H1 (cell line): ENCODE data around the gene HOXB9. TPM values are rescaled to one million over a fixed set of nuclear protein-coding genes. Genes with fewer than 3 reads are reported as not detected.

Source experiments
- CTCF ChIA-PET: fragments of 300-600 bp; sonication (Branson Sonifier 250); formaldehyde crosslinking; loops from one replicate; lab custom pipeline; 2021; ENCODE audit not compliant: partially characterized antibody; lab: Charles Lee
- POLR2A ChIA-PET: fragments of 300-600 bp; sonication (Branson Sonifier 250); formaldehyde crosslinking; loops from one replicate; lab custom pipeline; 2021; ENCODE audit warnings: inconsistent platforms; ENCODE audit not compliant: partially characterized antibody; lab: Charles Lee
- DNase-seq, 2 experiments: peaks; one replicate each; pipeline versions ENCODE4 v3.0.0 to v3.0.0-alpha.2; 2010 to 2022; ENCODE audit warnings: low spot score in 2 of 2, low read depth in 1 of 2, mixed read lengths in 1 of 2
- FAIRE-seq: peaks from 2 replicates; lab custom pipeline; 2011; peaks lifted over from hg19 to GRCh38; lab: Jason Lieb, UNC
- H2AFZ ChIP-seq: 2 replicates; pipeline ENCODE4 v1.8.1; 2012; ENCODE audit warnings: low read length, inconsistent platforms
- H2AK5ac ChIP-seq: 2 replicates; pipeline ENCODE4 v1.6.1; 2013; ENCODE audit warnings: low read depth, low read length
- H2BK120ac ChIP-seq: replicated peaks from 2 replicates; pipeline ENCODE3; 2013; ENCODE audit warnings: low read depth, low read length, inconsistent platforms
- H2BK12ac ChIP-seq: 2 replicates; pipeline ENCODE4 v1.6.1; 2013; ENCODE audit warnings: low read depth, low read length
- H2BK15ac ChIP-seq: 2 replicates; pipeline ENCODE4 v1.6.1; 2013; ENCODE audit warnings: low read length
- H2BK20ac ChIP-seq: 2 replicates; pipeline ENCODE4 v1.6.1; 2013; ENCODE audit warnings: low read length
- H2BK5ac ChIP-seq: 2 replicates; pipeline ENCODE4 v1.6.1; 2013; ENCODE audit warnings: low read depth, low read length
- H3K14ac ChIP-seq: 2 replicates; pipeline ENCODE4 v1.6.1; 2013; ENCODE audit warnings: inconsistent platforms; ENCODE audit not compliant: insufficient read length
- H3K18ac ChIP-seq: 2 replicates; pipeline ENCODE4 v1.6.1; 2013; ENCODE audit warnings: low read length; ENCODE audit errors: extremely low read depth
- H3K23ac ChIP-seq: 2 replicates; pipeline ENCODE4 v1.6.1; 2013; ENCODE audit warnings: inconsistent platforms; ENCODE audit not compliant: insufficient read length
- H3K23me2 ChIP-seq: 2 replicates; pipeline ENCODE4 v1.6.1; 2013; ENCODE audit warnings: low read depth, low read length
- H3K27ac ChIP-seq: 2 replicates; pipeline ENCODE4 v1.6.1; 2011; ENCODE audit warnings: low read depth, low read length, inconsistent platforms
- H3K27me3 ChIP-seq, 4 experiments: replicated peaks in 1 of 4; 1 replicate in 1 of 4; 2 replicates in 3 of 4; pipeline versions ENCODE4 v1.6.1 to v1.8.1; 2011 to 2013; ENCODE audit warnings: low read length in 3 of 4, mild to moderate bottlenecking in 3 of 4, inconsistent platforms in 2 of 4, mixed read lengths in 2 of 4, moderate library complexity in 1 of 4; ENCODE audit not compliant: control insufficient read depth in 3 of 4, insufficient read depth in 3 of 4; ENCODE audit errors: extremely low read depth in 1 of 4
- H3K36me3 ChIP-seq, 4 experiments: 2 replicates each; pipeline versions ENCODE4 v1.6.1 to v1.8.1; 2011 to 2013; ENCODE audit warnings: mild to moderate bottlenecking in 4 of 4, low read length in 3 of 4, moderate library complexity in 2 of 4, control low read depth in 1 of 4, inconsistent platforms in 1 of 4; ENCODE audit not compliant: insufficient read depth in 4 of 4, control insufficient read depth in 2 of 4
- H3K4ac ChIP-seq: replicated peaks from 2 replicates; pipeline ENCODE3; 2013; ENCODE audit warnings: low read length, low read depth, mixed read lengths, inconsistent platforms; ENCODE audit not compliant: insufficient read length
- H3K4me1 ChIP-seq, 4 experiments: replicated peaks in 1 of 4; 1 replicate in 1 of 4; 2 replicates in 3 of 4; pipeline versions ENCODE4 v1.6.1 to v1.8.1; 2011 to 2013; ENCODE audit warnings: low read length in 3 of 4, inconsistent platforms in 2 of 4, mixed read lengths in 1 of 4; ENCODE audit not compliant: insufficient read depth in 4 of 4, control insufficient read depth in 3 of 4
- H3K4me2 ChIP-seq, 2 experiments: 2 replicates each; pipeline versions ENCODE4 v1.6.1 to v1.8.1; 2011 to 2013; ENCODE audit warnings: low read depth in 2 of 2, low read length in 2 of 2, control low read depth in 1 of 2, inconsistent platforms in 1 of 2, mild to moderate bottlenecking in 1 of 2; ENCODE audit not compliant: insufficient read depth in 1 of 2
- H3K4me3 ChIP-seq, 4 experiments: fragments of 200-600, 300-600 bp in 1 of 4; sonication (generic), shearing (Covaris generic), sonication (Bioruptor Twin) in 1 of 4; 2 replicates each; pipeline versions ENCODE4 v1.5.1 to v1.8.1; 2011 to 2016; ENCODE audit warnings: low read length in 4 of 4, low read depth in 3 of 4, control low read depth in 2 of 4, inconsistent platforms in 2 of 4, mild to moderate bottlenecking in 2 of 4, mixed read lengths in 1 of 4, moderate library complexity in 1 of 4; ENCODE audit not compliant: insufficient read depth in 2 of 4; ENCODE audit errors: extremely low read depth in 1 of 4
- H3K56ac ChIP-seq: replicated peaks from 2 replicates; pipeline ENCODE3; 2013; ENCODE audit warnings: low read depth, mild to moderate bottlenecking, mixed read lengths, low read length, inconsistent platforms; ENCODE audit not compliant: insufficient read length
- H3K79me1 ChIP-seq: 2 replicates; pipeline ENCODE4 v1.6.1; 2013; ENCODE audit warnings: low read depth, low read length, control low read depth
- H3K79me2 ChIP-seq, 2 experiments: 2 replicates each; pipeline versions ENCODE4 v1.6.1 to v1.8.1; 2012 to 2013; ENCODE audit warnings: low read length in 2 of 2, mild to moderate bottlenecking in 2 of 2, inconsistent platforms in 1 of 2; ENCODE audit not compliant: insufficient read depth in 2 of 2, control insufficient read depth in 1 of 2
- H3K9ac ChIP-seq, 4 experiments: replicated peaks in 1 of 4; 1 replicate in 1 of 4; 2 replicates in 3 of 4; pipeline versions ENCODE4 v1.6.1 to v1.8.1; 2011 to 2013; ENCODE audit warnings: low read depth in 3 of 4, low read length in 3 of 4, control low read depth in 2 of 4, mild to moderate bottlenecking in 2 of 4, moderate library complexity in 2 of 4, inconsistent platforms in 1 of 4; ENCODE audit errors: extremely low read depth in 1 of 4
- H3K9me3 ChIP-seq, 2 experiments: 2 replicates each; pipeline versions ENCODE4 v1.6.1 to v1.8.1; 2012 to 2013; ENCODE audit warnings: mild to moderate bottlenecking in 2 of 2, moderate library complexity in 2 of 2, control low read depth in 1 of 2, inconsistent platforms in 1 of 2, low read depth in 1 of 2, low read length in 1 of 2, mixed read lengths in 1 of 2; ENCODE audit not compliant: insufficient read depth in 2 of 2
- H4K20me1 ChIP-seq, 2 experiments: replicated peaks in 1 of 2; 2 replicates each; pipeline versions ENCODE3 to v1.8.1; 2011 to 2013; ENCODE audit warnings: inconsistent platforms in 2 of 2, low read length in 2 of 2, mild to moderate bottlenecking in 1 of 2; ENCODE audit not compliant: insufficient read depth in 2 of 2, control insufficient read depth in 1 of 2
- H4K5ac ChIP-seq: 2 replicates; pipeline ENCODE4 v1.6.1; 2013; ENCODE audit warnings: low read length, low read depth, mixed read lengths, inconsistent platforms; ENCODE audit not compliant: insufficient read length
- H4K8ac ChIP-seq: 2 replicates; pipeline ENCODE4 v1.8.0; 2013; ENCODE audit warnings: mild to moderate bottlenecking, moderate library complexity, low read length, inconsistent platforms; ENCODE audit not compliant: insufficient read depth; ENCODE audit errors: extremely low read depth
- H4K91ac ChIP-seq: replicated peaks from 2 replicates; pipeline ENCODE3; 2013; ENCODE audit warnings: low read length, mixed read lengths, inconsistent platforms; ENCODE audit not compliant: insufficient read length
- BCL11A ChIP-seq, 2 experiments: IDR thresholded peaks; one replicate each; pipeline ENCODE4 v1.6.1; 2011; ENCODE audit warnings: low read depth in 2 of 2, low read length in 2 of 2, mild to moderate bottlenecking in 2 of 2
- CHD1 ChIP-seq: IDR thresholded peaks from 2 replicates; pipeline ENCODE4 v1.6.1; 2012; ENCODE audit warnings: low read depth, low read length, improper control_type of control experiment
- CREB1 ChIP-seq: IDR thresholded peaks from 2 replicates; pipeline ENCODE4 v1.6.1; 2012; ENCODE audit warnings: inconsistent platforms
- CTCF ChIP-seq, 3 experiments: IDR thresholded peaks; 1 replicate in 2 of 3; 2 replicates in 1 of 3; pipeline versions ENCODE4 v1.5.1 to v1.6.1; 2011; ENCODE audit warnings: low read length in 3 of 3, mild to moderate bottlenecking in 3 of 3, inconsistent platforms in 2 of 3, low read depth in 1 of 3, moderate library complexity in 1 of 3; ENCODE audit not compliant: insufficient read depth in 1 of 3; ENCODE audit errors: control extremely low read depth in 1 of 3
- EP300 ChIP-seq, 2 experiments: IDR thresholded peaks; 1 replicate in 1 of 2; 2 replicates in 1 of 2; pipeline ENCODE4 v1.6.1; 2011 to 2012; ENCODE audit warnings: low read depth in 2 of 2, low read length in 2 of 2, mild to moderate bottlenecking in 2 of 2, borderline replicate concordance in 1 of 2, inconsistent platforms in 1 of 2, moderate library complexity in 1 of 2
- PHF8 ChIP-seq: fragments of 200-600 bp; sonication (generic); conservative IDR thresholded peaks from 2 replicates; pipeline ENCODE4 v1.7.1; 2012; ENCODE audit warnings: low read depth, mild to moderate bottlenecking, inconsistent platforms, low read length, moderate library complexity
- RXRA ChIP-seq: IDR thresholded peaks from 2 replicates; pipeline ENCODE4 v1.6.1; 2011; ENCODE audit warnings: low read depth, mild to moderate bottlenecking, low read length, moderate library complexity; ENCODE audit not compliant: insufficient read depth
- YY1 ChIP-seq: IDR thresholded peaks from 2 replicates; pipeline ENCODE4 v1.6.1; 2011; ENCODE audit warnings: low read depth, mild to moderate bottlenecking, low read length
- WGBS, 2 experiments: shearing (Covaris generic) in 1 of 2; methylation state at CpG; one replicate each; pipeline versions ENCODE4 v1.1.6 to v1.1.7; 2013 to 2015; ENCODE audit warnings: low lambda C conversion rate in 2 of 2, mixed read lengths in 2 of 2, inconsistent platforms in 1 of 2, low coverage in 1 of 2, missing lambda C conversion rate in 1 of 2; ENCODE audit not compliant: insufficient replicate concordance in 2 of 2, insufficient coverage in 1 of 2, insufficient read length in 1 of 2; ENCODE audit errors: extremely low coverage in 1 of 2, missing lambda C conversion rate in 1 of 2; 5-methylcytosine and 5-hydroxymethylcytosine counted together
- polyA plus RNA-seq, 7 experiments: library from polyadenylated mRNA; depleted of rRNA in 3 of 7; stranded (reverse) in 5 of 7; unstranded in 2 of 7; fragments of >200 nt in 5 of 7; fragments of 200-250 nt in 2 of 7; gene quantifications; 1 replicate in 5 of 7; 2 replicates in 1 of 7; 4 replicates in 1 of 7; pipeline versions ENCODE4 v1.2.1 to v1.2.3, GENCODE V29; 2011 to 2013; ENCODE audit warnings: missing spikeins in 2 of 7, mixed read lengths in 2 of 7
- total RNA-seq: library from RNA; stranded (reverse); fragmentation: NEBNext Ultra II Directional; extraction: Animal tissue kit (Norgen Biotek cat#: 25700); gene quantifications from 2 replicates; pipeline ENCODE4 v1.2.1, GENCODE V29; 2021

HOXB9 gene
- total and polyA plus RNA-seq, 2 of the 8 experiments (the other 6 are each of a cell fraction or from before 2014, with no cell fraction given): not detected

GRCh38 chr17:48649741-48650140 lies 23.6 kb upstream of the HOXB9 start:
- H4K20me1 ChIP-seq: peaks cover 0 to 11% of the 10 kb centered on the region in 2 experiments
- H3K27me3 ChIP-seq: peaks cover 44 to 57% (median 50%) of the 10 kb centered on the region in 4 experiments
- FAIRE-seq: no peak

More at GRCh38 chr17:48649741-48650140, 23.6 kb upstream of the HOXB9 start:
- Histone ChIP-seq H2AFZ (no peak overlapping the region), H4K8ac (no peak overlapping the region), H2BK15ac (no peak overlapping the region), H3K14ac (no peak overlapping the region), H4K91ac (no peak overlapping the region), H4K5ac (no peak overlapping the region), H3K9me3 (no peaks in the 10 kb centered on the region), H2BK5ac (no peak overlapping the region), H3K36me3 (peaks cover 0 to 3% (median 0%) of the 10 kb centered on the region in 4 experiments; a peak in 1 of 8 replicates), H3K23me2 (peaks cover 3% of the 10 kb centered on the region; the same call in 1 of the 2 replicates), H3K27ac (no peak overlapping the region), H2BK12ac (no peak overlapping the region), H3K4ac (no peak overlapping the region), H2BK120ac (no peak overlapping the region), H2AK5ac (no peak overlapping the region), H3K9ac (no peak overlapping the region), H3K18ac (no peak overlapping the region), H3K79me1 (no peaks in the 10 kb centered on the region), H3K79me2 (no peaks in the 10 kb centered on the region), H3K4me3 (no peak overlapping the region), H2BK20ac (no peak overlapping the region), H3K4me1 (peaks cover 0 to 14% (median 7%) of the 10 kb centered on the region in 4 experiments; a peak in 5 of 7 replicates), H3K56ac (no peak overlapping the region), H3K23ac (no peak overlapping the region), H3K4me2 (no peak overlapping the region)
- POLR2A ChIA-PET: no interaction called here
- TF ChIP-seq PHF8: no peak
- no peak for TF ChIP-seq CHD1
- TF ChIP-seq YY1: no peak
- TF ChIP-seq EP300 (IDR thresholded peaks at IDR 0.05; ENCODE audit: borderline replicate concordance in 1 of 2, low read depth in 2 of 2, low read length in 2 of 2): no peak
- no peak for TF ChIP-seq CTCF (IDR thresholded peaks at IDR 0.05; ENCODE audit: control extremely low read depth in 1 of 3, insufficient read depth in 1 of 3, low read depth in 1 of 3, low read length in 3 of 3)
- TF ChIP-seq BCL11A (IDR thresholded peaks at IDR 0.05; ENCODE audit: low read depth in 2 of 2, low read length in 2 of 2): no peak
- no peak for TF ChIP-seq CREB1
- no peak for TF ChIP-seq RXRA
- DNase-seq: no peak
- 78% methylated on average over 1 of the region's 1 CpG; no CpG with 5 or more reads in 1 of the 2 experiments for WGBS, 2 experiments
- CTCF ChIA-PET: interaction anchor here (1.0 to 1.3 kb wide), 2 partner anchors 13 to 229 kb away, joined by 5 to 7 read pairs; no protein-coding TSS in a partner anchor
